Suppressor macrophage treated with lipopolysaccharide for 4 hours (primary cell): ENCODE data around the gene SLC12A3.
"Not testable (repeated sequence)": the region's sequence is repeated elsewhere in the genome, so short reads cannot be mapped to it uniquely, and the experiment has no call there.

Experiments
- DNase-seq: peaks from one replicate; pipeline ENCODE4 v3.0.0-alpha.2; 2020

SLC12A3 gene

DNA sequence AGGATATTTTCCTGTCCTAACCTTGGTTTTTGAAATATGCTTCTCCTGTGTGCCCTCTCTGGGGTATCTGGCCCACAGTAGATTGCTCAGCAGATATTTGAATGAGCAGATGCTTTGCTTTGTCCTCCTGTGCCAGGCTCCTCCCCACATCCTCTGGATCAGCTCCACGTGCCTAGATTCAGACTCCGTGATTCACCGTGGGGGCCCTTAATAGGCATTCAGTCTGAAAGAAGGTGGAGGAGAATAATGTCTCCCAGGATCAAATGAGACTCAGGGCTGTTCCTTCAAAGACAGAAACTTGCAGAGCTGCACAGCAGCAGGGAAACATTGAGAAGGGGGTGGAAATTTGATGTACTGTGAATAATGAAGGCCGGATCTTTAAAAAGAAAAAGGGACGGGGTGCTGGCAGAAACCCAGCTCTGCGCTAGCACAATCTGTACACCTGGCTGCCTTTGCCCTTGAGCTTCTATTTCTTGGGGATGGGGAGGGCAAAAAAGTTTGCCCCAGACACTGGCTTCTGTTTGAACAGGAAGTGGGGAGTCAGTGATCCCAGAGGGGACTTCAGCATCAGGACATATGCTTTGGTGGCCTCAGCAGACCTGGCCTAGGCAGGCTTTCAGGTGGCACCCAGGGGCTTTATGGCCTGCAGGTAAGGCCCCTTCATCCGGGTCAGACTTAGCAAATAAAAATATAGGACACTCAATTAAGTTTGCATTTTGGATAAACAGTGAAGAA, 15.9 kb upstream of the SLC12A3 start:
- no peak for DNase-seq

DNA sequence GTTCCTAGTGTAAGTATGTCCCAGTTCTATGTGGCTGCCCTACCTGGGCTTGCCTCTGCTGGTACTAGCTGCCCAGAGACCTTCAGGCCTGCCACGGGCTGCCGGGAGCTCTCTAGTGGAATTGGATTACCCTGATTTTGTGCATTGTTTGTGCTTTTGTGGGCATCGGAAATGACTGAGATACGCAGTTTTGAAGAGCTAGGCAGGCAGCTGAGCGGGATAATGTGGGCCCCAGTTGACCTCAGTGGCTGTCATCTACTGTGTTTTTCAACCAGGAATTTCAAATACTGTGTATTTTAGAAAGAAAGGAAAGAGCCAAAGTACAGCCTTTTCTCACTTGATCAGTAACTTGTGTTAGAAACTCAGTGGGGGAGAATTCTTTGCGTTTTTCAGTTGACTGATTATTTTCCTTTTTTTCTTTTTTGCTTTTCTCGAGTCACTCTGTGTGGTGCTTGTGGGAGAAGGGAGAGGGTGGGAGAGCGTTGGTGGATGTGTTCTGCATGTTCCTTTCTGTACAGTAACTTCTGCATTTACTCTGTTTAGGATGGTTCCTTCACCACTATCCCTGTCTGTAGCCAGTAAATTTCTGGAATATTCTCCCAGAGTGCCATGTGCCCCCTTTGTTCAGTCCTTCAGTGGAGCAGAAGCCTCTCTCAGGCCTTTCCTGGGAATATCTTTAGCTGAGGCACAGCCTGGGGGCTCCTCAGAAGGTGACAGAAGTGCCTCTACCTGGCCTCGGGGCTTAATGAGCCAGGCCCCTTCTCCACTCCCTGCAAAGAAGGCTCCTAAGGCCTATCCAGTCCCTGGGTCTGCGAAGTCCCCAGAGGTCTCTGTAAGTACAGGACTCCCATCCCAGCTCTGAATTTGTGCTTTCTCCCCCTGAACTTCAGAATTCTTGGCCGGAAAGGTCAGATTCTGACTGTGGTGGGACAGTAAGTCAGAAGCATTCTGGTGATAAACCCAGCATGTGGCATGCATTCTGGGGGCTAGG, 15.0 kb upstream of the SLC12A3 start:
- no peak for DNase-seq

- no peak for DNase-seq
These were observed 13.2 kb upstream of the SLC12A3 start for GRCh38 chr16:56851671-56852400.

GRCh38 chr16:56852401-56852730, 12.6 kb upstream of the SLC12A3 start:
- DNase-seq: peak; percentile 15

- no peak for DNase-seq
These were observed 12.0 kb upstream of the SLC12A3 start for GRCh38 chr16:56852968-56853367.

DNA sequence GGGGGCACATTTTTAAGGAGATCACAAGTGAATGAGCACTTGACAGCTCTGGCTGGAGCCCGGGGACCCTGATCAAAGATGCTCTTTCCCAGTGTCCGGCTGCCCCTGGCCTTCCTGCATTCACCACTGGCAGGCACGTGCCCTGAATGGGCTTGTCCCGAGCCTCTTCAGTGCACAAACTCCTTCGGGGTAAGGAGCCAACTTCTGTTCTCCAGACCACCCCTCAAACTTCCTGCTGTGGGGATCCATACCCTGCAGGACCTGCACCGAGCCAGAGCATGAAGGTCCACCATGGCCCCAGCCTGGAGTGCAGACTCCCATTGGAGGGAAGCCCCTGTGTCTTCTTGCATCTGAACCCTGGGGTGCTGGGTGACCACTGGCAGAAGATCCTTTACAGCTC, 9.8 kb upstream of the SLC12A3 start:
- DNase-seq: no peak

- no peak for DNase-seq
These were observed 9.1 kb upstream of the SLC12A3 start for GRCh38 chr16:56855946-56856345.

GRCh38 chr16:56856876-56857447, 8.0 kb upstream of the SLC12A3 start:
- DNase-seq: no peak

DNA sequence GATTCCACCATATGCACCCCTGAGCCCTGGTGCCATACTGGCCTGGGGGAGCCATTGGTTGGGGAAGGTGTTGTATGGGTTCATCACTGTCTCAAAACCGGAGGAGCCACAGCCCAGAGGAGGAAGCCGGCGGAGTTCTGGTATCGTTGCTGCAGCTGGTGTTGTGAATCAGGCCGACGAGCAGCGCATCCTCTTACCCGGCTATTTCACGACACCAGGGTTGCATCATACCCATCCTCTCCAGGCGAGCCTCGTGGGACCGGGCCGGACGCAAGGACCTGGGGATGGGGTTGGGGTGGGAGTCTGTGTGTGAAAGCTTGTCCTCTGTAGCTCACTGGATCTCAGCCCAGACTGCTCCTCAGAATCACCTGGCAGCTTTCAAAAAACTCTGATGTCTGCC, 6.6 kb upstream of the SLC12A3 start:
- peak; percentile 51 for DNase-seq

DNA sequence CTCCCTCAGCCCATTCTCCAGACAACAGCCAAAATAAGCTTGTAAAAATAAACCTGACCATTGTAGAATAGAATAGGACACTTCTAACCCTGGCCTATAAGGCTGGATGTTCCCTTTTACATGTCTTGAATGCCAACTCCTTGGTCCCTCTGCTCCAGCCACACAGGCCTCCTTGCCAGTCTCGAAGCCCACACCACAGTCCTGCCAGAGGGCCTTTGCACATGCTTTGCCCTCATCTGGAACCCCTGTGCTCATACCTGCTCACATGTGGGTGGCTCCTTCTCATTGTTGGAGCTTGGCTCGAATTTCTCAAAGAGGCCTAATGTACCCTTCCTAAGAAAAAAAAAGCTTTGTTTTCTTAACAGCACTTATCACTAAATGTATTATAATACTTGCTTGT, 5.4 kb upstream of the SLC12A3 start:
- DNase-seq: no peak

GRCh38 chr16:56860226-56861020, 4.6 kb upstream of the SLC12A3 start:
- DNase-seq: peak; percentile 34

- DNase-seq: no peak
These were observed 3.9 kb upstream of the SLC12A3 start for GRCh38 chr16:56861092-56861610.

- DNase-seq: no peak
These were observed 3.3 kb upstream of the SLC12A3 start for GRCh38 chr16:56861756-56862155.

- peak; percentile 32 for DNase-seq
These were observed 2.2 kb upstream of the SLC12A3 start for GRCh38 chr16:56862776-56863175.

DNA sequence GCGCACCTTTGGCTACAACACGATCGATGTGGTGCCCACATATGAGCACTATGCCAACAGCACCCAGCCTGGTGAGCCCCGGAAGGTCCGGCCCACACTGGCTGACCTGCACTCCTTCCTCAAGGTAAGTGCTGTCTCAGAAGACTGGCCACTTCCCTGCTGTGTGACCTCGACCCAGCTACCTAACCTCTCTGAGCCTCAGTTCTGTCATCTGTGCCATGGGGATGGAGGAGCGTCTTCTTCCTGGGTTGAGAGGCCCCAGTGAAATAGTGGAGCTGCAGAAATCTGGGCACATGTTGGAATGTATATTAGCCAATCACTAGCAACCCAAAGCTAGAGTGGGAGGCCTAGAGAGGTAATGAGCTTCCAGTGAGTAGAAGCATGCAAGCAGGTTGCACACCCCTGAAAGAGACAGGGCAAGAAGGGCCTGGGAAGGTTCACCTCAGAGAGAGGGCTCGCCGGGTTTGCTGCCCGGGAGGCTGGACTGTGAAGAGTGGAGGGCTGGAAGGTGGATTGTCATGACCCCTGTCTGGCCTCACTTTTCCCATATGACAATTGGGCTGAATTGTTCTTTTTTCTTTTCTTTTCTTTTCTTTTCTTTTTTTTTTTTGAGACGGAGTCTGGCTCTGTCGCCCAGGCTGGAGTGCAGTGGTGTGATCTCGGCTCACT, 521 bp downstream of the SLC12A3 start:
- no peak for DNase-seq

DNA sequence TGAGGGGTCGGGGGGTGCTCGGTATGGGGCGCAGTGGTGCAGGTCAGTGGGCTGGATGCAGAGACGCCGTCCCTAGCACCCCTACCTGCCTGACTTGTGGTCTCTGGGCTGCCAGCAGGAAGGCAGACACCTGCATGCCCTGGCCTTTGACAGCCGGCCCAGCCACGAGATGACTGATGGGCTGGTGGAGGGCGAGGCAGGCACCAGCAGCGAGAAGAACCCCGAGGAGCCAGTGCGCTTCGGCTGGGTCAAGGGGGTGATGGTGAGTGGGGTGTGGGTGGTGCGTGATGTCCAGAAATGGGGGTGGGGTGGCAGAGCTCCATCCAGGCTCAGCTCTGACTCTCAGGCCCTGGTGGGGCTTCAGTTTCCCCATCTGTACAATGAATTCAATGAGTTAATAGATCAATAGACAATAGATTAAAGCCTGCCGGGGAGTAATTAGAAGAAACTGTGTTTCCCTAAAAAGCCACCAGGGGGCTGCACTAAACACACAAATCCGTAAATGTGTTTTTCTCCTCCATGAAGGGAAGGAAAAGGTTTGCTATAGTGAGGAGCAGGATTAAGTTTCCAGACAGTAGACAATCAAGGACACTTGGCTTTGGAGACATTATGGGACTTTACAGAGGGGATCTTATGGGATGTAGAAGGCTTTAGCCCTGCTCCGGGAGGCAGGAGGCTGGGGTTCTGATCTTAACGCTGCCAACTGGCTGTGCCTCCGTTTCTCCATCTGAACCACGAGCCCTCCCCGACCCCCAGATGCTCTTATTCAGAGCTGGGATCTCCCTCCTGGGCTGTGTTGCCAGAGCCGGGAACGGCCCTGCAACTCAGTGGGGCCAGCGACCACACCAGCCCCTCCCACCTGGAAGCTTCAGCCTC, 2.2 kb downstream of the SLC12A3 start:
- DNase-seq: peak; percentile 83

DNA sequence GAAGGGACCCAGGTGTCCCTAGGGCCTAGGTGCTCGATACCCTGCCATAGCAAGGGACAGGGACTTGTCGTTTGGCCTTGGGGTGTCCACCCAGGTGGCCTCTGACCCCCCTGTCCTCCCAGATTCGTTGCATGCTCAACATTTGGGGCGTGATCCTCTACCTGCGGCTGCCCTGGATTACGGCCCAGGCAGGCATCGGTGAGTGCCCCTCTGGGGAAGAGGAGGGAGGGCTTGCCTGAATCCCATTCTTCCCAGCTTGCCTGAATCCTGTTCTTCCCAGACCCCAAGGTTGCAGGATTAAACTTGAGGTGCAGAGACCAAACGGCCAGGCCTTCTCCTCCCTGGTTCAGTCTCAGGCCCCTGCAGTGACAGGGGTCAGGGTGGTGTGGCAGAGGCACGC, 3.2 kb downstream of the SLC12A3 start:
- DNase-seq: no peak

DNA sequence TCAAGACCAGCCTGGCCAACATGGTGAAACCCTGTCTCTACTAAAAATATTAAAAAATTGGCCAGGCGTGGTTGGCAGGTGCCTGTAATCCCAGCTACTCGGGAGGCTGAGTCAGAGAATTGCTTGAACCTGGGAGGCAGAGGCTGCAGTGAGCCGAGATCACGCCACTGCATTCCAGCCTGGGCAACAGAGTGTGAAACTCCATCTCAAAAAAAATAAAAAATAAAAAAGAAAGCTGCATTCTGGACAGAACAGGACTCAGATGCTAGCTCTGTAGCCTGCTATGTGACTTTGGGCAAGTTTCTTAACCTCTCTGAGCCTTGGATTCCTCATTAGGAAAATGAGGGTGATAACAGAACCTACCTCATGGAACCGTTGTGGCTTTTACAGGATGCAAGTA, 3.8 kb downstream of the SLC12A3 start:
- DNase-seq: not testable (repeated sequence)

DNA sequence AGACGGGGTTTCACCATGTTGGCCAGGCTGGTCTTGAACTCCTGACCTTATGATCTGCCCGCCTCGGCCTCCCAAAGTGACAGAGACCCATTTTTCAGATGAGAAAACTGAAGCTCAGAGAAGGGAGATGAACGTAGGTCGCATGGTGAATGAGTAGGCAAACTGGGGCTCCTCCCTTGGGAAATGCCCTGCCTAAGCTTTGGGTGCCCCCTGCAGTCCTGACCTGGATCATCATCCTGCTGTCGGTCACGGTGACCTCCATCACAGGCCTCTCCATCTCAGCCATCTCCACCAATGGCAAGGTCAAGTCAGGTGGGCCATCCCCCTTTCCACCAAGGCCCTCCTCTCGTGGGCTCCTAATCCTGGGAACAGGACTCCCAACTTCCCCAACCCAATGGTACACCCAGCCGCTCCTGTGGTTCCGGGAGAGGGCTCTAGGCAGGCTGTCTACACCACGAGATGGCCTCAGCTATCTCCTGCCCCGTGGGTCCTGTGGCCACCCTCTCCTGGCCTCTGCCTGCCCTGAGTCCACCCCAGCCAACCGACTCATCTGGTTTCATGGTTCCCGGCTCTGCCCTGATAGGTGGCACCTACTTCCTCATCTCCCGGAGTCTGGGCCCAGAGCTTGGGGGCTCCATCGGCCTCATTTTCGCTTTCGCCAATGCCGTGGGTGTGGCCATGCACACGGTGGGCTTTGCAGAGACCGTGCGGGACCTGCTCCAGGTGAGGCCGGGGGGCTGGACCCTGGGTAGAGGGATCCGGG, 4.7 kb downstream of the SLC12A3 start:
- DNase-seq: peak; percentile 52
